Neural crest cell (in vitro differentiated cells): ENCODE measurements around the gene CEP55. TPM values are rescaled to one million over a fixed set of nuclear protein-coding genes. Genes with fewer than 3 reads are reported as not detected.

Experiments used
- DNase-seq: peaks from one replicate; pipeline ENCODE4 v3.0.0; 2021; ENCODE audit warnings: low read depth, mixed read lengths, low spot score
- H3K27ac Mint-ChIP-seq: one replicate; pipeline ENCODE4 v1.8.0; 2021; ENCODE audit warnings: mild to moderate bottlenecking, mixed read lengths; ENCODE audit not compliant: unreplicated experiment
- H3K27me3 Mint-ChIP-seq: 2 replicates; pipeline ENCODE4 v1.8.0; 2021; ENCODE audit warnings: low read depth, mild to moderate bottlenecking, mixed read lengths
- H3K36me3 Mint-ChIP-seq: 2 replicates; pipeline ENCODE4 v1.8.0; 2021; ENCODE audit warnings: low read depth, mild to moderate bottlenecking, mixed read lengths
- H3K4me1 Mint-ChIP-seq: 2 replicates; pipeline ENCODE4 v1.8.0; 2021; ENCODE audit warnings: mixed read lengths
- H3K4me3 Mint-ChIP-seq: one replicate; pipeline ENCODE4 v1.8.0; 2021; ENCODE audit warnings: mild to moderate bottlenecking, mixed read lengths
- H3K9me3 Mint-ChIP-seq: 2 replicates; pipeline ENCODE4 v1.8.0; 2021; ENCODE audit warnings: mixed read lengths
- CTCF ChIP-seq: fragments of 200-600 bp; sonication (generic); conservative IDR thresholded peaks from 2 replicates; pipeline ENCODE4 v1.5.0; 2021; ENCODE audit warnings: antibody characterized with exemption, mild to moderate bottlenecking
- total RNA-seq: library from RNA; stranded (reverse); gene quantifications from 2 replicates; pipeline ENCODE4 v1.2.1, GENCODE V29; 2021

The CEP55 gene
- total RNA-seq, 1 donor from 2014 or later = 30.7 TPM

- Mint-ChIP-seq H3K27ac (no peak overlapping the region), H3K4me3 (no peak overlapping the region), H3K36me3 (peaks cover 14% of the 10 kb centered on the region), H3K4me1 (no peaks in the 10 kb centered on the region), H3K9me3 (no peaks in the 10 kb centered on the region), H3K27me3 (no peaks in the 10 kb centered on the region)
- DNase-seq = no peak
- TF ChIP-seq CTCF = no peak
These were observed 16.7 kb downstream of the CEP55 start for GRCh38 chr10:93513091-93513490.

GRCh38 chr10:93514521-93514920 is 18.1 kb downstream of the CEP55 start:
- no peaks in the 10 kb centered on the region for H3K27me3 Mint-ChIP-seq
- no peak overlapping the region for H3K4me3 Mint-ChIP-seq
- peaks cover 1% of the 10 kb centered on the region for H3K9me3 Mint-ChIP-seq
- no peak for DNase-seq
- H3K27ac Mint-ChIP-seq = no peak overlapping the region
- no peak for TF ChIP-seq CTCF
- no peaks in the 10 kb centered on the region for H3K4me1 Mint-ChIP-seq
- H3K36me3 Mint-ChIP-seq = peaks cover 24% of the 10 kb centered on the region

DNA sequence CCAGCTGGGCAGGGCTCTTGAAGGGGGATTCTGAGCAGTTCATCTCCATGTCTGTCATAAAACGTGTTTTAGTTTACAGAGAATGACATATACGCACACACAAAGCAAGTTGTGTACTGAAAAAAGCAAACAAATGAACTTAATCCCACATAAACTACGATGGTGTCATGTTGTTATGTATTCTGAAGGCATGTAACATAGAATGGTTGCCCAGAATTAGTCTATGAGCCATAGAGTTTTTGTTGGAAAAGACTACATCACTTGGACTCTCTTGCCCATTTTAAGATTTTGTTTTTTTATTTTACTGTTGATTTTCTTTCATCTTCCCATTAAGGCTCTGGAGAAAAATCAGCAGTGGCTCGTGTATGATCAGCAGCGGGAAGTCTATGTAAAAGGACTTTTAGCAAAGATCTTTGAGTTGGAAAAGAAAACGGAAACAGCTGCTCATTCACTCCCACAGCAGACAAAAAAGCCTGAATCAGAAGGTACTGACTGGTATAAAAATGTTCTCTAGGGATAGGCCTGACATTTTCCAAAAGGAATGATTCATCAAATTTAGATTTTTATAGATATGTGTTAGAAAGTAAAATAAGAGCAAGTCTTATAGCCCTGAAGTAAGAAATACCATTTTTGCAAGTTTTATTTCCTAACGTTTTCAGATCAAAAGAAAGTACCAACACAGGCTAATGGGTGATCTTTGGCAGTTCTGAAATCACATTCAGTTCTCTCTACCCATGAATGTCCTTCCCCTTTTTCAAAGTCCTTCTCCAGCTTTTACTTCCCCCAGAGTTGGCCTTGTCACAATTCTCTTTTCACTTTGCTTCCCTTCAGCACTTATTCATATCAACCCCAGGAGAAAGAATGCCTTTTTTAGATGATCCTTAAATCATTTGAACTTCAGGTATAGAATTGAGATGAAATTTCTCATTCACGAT is 18.9 kb downstream of the CEP55 start:
- Mint-ChIP-seq H3K4me1 (no peaks in the 10 kb centered on the region), H3K27me3 (no peaks in the 10 kb centered on the region), H3K27ac (no peak overlapping the region), H3K36me3 (peaks cover 29% of the 10 kb centered on the region), H3K4me3 (no peak overlapping the region), H3K9me3 (peaks cover 5% of the 10 kb centered on the region)
- TF ChIP-seq CTCF = no peak
- no peak for DNase-seq

GRCh38 chr10:93516006-93516380 is 19.6 kb downstream of the CEP55 start:
- Mint-ChIP-seq H3K4me3 (no peak overlapping the region), H3K4me1 (no peaks in the 10 kb centered on the region), H3K27me3 (no peaks in the 10 kb centered on the region), H3K27ac (no peak overlapping the region), H3K9me3 (peaks cover 5% of the 10 kb centered on the region), H3K36me3 (peaks cover 32% of the 10 kb centered on the region)
- no peak for DNase-seq
- no peak for TF ChIP-seq CTCF

DNA sequence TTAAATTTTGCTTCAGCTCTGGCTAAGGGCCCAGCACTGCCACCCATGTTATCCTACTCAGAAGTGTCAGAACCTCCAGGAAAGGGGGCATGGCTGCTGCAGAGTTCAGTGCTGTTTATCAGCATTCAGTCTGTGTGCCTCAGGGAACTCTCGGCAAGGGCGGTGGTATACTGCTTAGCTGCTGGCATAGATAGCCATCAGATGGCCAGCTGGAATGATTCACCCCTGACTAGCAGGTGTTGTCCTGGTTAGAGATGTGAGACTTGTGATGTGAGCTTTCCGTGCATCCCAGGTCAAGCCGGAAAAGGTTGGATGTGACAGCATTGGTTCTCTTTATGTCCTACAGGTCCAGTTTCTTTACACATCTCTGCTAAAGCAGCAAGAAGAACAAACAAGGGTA is 22.1 kb downstream of the CEP55 start:
- no peak for DNase-seq
- Mint-ChIP-seq H3K4me3 (no peak overlapping the region), H3K27ac (no peak overlapping the region), H3K9me3 (peaks cover 9% of the 10 kb centered on the region), H3K36me3 (peaks cover 55% of the 10 kb centered on the region), H3K4me1 (no peaks in the 10 kb centered on the region), H3K27me3 (no peaks in the 10 kb centered on the region)
- no peak for TF ChIP-seq CTCF
